Tibial artery (tissue), 4 donors: ENCODE data around the gene TMUB1.

Source experiments
- DNase-seq, 2 donors: peaks; one replicate each; pipeline ENCODE4 v3.0.0-alpha.2; 2019
- H3K27ac ChIP-seq, 2 donors: fragments of 200-600 bp; sonication (generic) in 1 of 2; 1 replicate in 1 of 2; 2 replicates in 1 of 2; pipeline ENCODE4 v1.5.1; 2018 to 2019; ENCODE audit warnings: mild to moderate bottlenecking in 1 of 2
- H3K27me3 ChIP-seq, 2 donors: fragments of 200-600 bp; sonication (generic) in 1 of 2; one replicate each; pipeline versions ENCODE4 v1.5.1 to v1.6.0; 2016 to 2019
- H3K36me3 ChIP-seq, 3 donors: fragments of 200-600 bp; sonication (generic) in 2 of 3; one replicate each; pipeline ENCODE4 v1.5.1; 2016 to 2019; ENCODE audit warnings: mild to moderate bottlenecking in 2 of 3
- H3K4me1 ChIP-seq, 4 donors: fragments of 200-600 bp; sonication (generic) in 2 of 4; 1 replicate in 3 of 4; 2 replicates in 1 of 4; pipeline ENCODE4 v1.5.1; 2016 to 2019
- H3K4me3 ChIP-seq, 2 donors: fragments of 200-600 bp; sonication (generic) in 1 of 2; 1 replicate in 1 of 2; 2 replicates in 1 of 2; pipeline ENCODE4 v1.5.1; 2018 to 2019; ENCODE audit warnings: mild to moderate bottlenecking in 2 of 2
- H3K9me3 ChIP-seq, 3 donors: fragments of 200-600 bp; sonication (generic) in 1 of 3; one replicate each; pipeline ENCODE4 v1.5.1; 2016 to 2019
- intact Hi-C: fragments of 100-400 bp; cut with DNase I; formaldehyde crosslinking; loops from one replicate; pipeline ENCODE4 v1.15.0; 2023; ENCODE audit warnings: low total_unique reads
- TF ChIP-seq, protein P1 (sequence below), 2 experiments: fragments of 200-600 bp in 1 of 2; fragments of 450-650 bp in 1 of 2; IDR thresholded peaks; one replicate each; pipeline ENCODE4 v1.5.1; 2017 to 2019; ENCODE audit warnings: antibody characterized with exemption in 2 of 2, mild to moderate bottlenecking in 1 of 2, moderate library complexity in 1 of 2

Gene TMUB1

DNA sequence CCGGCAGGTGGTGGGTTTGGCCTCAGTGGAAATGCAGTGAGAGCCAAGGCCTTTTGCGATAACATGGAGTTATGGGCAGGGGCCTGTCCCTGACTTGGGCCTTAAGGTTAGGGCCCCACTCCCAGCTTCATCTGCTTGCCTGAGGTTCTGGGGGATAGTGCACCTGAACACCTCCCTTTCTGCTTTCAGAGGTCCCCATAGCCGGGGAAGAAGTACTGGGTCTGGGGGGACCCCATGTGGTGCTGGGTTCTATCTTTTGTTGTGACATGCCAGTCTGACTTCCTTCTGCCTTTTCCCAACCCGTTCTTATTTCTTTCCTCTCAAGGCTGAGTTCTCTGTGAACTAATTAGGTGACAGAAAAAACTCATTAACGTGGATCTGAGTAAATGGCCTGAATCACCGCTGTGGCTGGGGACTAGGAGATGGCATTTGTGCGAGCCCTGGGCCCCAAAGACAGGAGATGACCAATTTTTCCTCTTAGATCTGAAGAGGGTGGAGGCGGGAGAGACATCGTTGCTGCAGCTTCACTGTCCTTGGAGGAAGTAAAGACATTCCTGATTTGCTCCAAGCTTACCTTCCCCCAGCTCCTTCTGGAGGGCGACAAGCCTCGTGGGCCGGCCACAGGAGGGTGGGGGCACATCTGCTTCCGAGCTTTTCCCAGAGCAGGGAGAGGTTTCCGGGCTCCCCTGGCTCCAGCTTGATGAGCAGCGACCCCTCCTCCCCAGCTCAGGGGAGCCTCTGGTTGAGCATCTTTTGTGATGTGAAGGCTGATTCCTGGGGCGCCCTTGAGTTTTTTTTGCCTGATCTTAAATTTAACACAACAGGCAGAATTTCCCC lies 4.9 kb upstream of the TMUB1 start:
- Histone ChIP-seq H3K36me3 (no peaks in the 10 kb centered on the region), H3K27ac (peak overlapping the region; percentile 82 to 86), H3K4me1 (peaks cover 0 to 56% (median 30%) of the 10 kb centered on the region in 4 donors), H3K4me3 (peak overlapping the region; percentile 76 to 94), H3K9me3 (no peaks in the 10 kb centered on the region), H3K27me3 (no peaks in the 10 kb centered on the region)
- TF ChIP-seq, protein P1, sequence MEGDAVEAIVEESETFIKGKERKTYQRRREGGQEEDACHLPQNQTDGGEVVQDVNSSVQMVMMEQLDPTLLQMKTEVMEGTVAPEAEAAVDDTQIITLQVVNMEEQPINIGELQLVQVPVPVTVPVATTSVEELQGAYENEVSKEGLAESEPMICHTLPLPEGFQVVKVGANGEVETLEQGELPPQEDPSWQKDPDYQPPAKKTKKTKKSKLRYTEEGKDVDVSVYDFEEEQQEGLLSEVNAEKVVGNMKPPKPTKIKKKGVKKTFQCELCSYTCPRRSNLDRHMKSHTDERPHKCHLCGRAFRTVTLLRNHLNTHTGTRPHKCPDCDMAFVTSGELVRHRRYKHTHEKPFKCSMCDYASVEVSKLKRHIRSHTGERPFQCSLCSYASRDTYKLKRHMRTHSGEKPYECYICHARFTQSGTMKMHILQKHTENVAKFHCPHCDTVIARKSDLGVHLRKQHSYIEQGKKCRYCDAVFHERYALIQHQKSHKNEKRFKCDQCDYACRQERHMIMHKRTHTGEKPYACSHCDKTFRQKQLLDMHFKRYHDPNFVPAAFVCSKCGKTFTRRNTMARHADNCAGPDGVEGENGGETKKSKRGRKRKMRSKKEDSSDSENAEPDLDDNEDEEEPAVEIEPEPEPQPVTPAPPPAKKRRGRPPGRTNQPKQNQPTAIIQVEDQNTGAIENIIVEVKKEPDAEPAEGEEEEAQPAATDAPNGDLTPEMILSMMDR (IDR thresholded peaks at IDR 0.05) = no peak
- DNase-seq = peak in 1 of 2 donors; percentile 64
- intact Hi-C loops = no loop called here

DNA sequence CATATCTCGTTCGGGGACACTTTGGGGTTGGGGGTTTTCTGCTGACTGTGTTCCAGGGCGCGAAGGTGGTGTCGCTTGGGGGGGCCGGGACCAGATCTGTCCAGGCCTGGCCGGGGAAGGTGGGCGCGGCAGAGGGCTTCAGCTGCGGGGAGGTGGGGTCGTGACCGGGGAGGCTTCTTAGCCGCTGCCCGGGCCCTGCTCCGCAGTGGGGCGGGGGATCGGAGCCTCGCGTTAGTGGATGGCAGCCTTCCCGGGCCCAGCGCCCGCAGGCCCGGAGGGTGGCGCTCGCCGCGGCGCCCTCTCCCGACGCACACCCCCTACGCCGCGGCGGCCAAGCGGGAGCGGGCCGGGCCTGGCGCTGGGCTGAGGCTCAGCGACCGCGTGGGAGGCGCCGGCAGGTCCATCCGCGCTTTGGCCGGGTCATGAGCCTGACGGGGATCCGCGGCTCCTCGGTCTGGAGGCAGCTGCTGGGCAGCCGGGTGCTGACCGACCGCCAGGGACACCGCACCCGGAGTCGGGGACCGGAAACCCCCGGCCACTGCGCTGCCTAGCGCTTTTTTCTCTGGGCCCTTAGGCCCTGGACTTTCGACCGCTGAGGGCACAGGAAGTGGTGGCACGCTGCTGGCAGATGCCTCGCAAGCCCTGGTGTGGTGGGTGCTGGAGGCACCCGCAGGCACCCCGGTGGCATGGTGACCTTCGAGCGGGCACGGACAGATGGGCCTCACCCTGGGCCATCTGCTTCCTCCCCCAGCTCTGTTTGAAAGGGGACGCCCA lies 4.1 kb upstream of the TMUB1 start:
- intact Hi-C loops = loop anchor here (2.0 kb wide), 2 partner anchors 23 to 29 kb away; partner anchors contain the start of gene SLC4A2
- no peaks in the 10 kb centered on the region for H3K27me3 ChIP-seq
- DNase-seq = peak; percentile 49 to 79
- TF ChIP-seq, protein P1 (IDR thresholded peaks at IDR 0.05) = peak; percentile 23 to 33
- H3K36me3 ChIP-seq = no peaks in the 10 kb centered on the region
- peaks cover 0 to 60% (median 33%) of the 10 kb centered on the region in 4 donors for H3K4me1 ChIP-seq
- H3K4me3 ChIP-seq = peak overlapping the region; percentile 76 to 94
- peak overlapping the region; percentile 82 to 86 for H3K27ac ChIP-seq
- no peaks in the 10 kb centered on the region for H3K9me3 ChIP-seq

DNA sequence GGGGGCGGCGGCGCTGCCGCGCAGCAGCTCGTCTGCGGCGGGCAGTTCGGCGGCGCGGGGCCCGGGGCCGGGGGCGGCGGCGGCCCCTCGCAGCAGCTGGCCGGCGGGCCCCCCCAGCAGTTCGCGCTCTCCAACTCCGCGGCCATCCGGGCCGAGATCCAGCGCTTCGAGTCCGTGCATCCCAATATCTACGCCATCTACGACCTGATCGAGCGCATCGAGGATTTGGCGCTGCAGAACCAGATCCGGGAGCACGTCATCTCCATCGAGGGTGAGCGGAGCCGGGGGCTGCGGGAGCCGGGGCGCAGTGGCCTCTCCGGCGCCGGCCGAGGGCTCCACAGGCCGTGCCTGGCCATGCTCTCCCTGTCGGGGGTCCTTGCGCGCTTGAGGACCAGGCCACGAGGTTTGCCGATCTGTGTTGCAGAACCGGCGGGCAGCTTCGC lies 3.5 kb upstream of the TMUB1 start:
- intact Hi-C loops = loop anchor here (2.0 kb wide), 2 partner anchors 24 to 28 kb away; partner anchors contain the start of gene SLC4A2
- Histone ChIP-seq H3K27ac (peak overlapping the region; percentile 82 to 86), H3K9me3 (no peaks in the 10 kb centered on the region), H3K4me3 (peak overlapping the region; percentile 76 to 94), H3K27me3 (no peaks in the 10 kb centered on the region), H3K36me3 (no peaks in the 10 kb centered on the region), H3K4me1 (peaks cover 0 to 66% (median 40%) of the 10 kb centered on the region in 4 donors)
- TF ChIP-seq, protein P1 (IDR thresholded peaks at IDR 0.05) = no peak
- peak in 1 of 2 donors; percentile 75 for DNase-seq

DNA sequence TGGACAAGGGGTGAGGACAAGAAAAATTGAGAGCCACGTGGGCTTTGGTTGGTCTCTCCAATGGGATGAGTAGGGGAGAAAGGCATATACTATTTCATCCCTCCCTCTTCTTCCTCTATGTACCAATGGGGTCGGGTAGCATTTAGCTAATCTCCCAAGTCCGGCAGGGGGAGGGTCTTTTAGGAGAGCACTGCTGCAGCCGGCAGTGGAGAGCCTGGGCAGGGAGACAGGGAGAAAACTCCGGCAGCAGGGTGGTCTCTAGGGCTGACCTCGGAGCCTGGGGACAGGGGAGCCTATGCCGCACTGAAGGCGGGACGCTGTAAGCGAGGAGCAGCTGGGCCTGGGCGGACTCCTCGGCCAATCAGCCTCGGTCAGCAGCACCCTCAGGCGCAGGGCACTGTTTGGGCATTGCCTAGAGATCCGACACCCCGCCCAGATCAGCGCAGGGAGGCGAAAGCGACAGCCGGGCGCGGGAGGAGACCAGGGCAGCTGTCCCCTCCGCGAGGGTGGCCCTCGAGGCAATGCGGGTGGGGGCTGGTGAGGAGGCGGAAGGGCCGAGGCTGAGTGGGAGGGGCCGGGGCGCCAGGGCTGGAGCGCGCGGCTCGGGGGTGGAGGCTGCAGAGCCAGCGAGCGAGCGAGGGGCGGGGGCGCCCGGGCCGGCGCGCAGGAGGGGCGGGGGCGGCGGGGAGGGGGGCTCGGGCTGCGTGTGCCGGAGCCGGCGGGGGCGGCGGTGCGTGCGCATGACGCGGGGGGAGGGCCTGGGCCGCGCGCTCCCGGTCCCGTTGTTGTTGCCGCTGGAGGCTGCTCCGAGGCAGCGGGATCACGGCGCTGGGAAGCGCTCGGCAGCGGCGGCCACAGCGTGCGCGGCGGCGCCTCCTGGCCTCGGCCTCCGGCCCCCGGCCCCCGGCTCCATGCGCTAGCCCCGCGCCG lies 2.7 kb upstream of the TMUB1 start, which contains the start of gene AGAP3:
Gene AGAP3, plus strand, starts transcription at position 785 of the 930 bp plus-strand sequence. CDS start 267 bp downstream, outside the sequence.
- Histone ChIP-seq H3K36me3 (no peaks in the 10 kb centered on the region), H3K4me1 (peaks cover 0 to 69% (median 46%) of the 10 kb centered on the region in 4 donors), H3K27me3 (no peaks in the 10 kb centered on the region), H3K27ac (peak within 1 kb of the TSS; percentile 82 to 86), H3K9me3 (no peaks in the 10 kb centered on the region), H3K4me3 (peak within 1 kb of the TSS; percentile 76 to 94)
- intact Hi-C loops = loop anchor here (2.0 kb wide), 2 partner anchors 25 to 27 kb away; partner anchors contain the start of gene SLC4A2
- DNase-seq = peak; percentile 89 to 96
- TF ChIP-seq, protein P1 (IDR thresholded peaks at IDR 0.05) = no peak
